Ectodermal cell (in vitro differentiated cells): ENCODE results near the gene ISCA2.
"Not testable (repeated sequence)": the region's sequence is repeated elsewhere in the genome, so short reads cannot be mapped to it uniquely, and the experiment has no call there.

Experiments used
- H3K27ac ChIP-seq: 2 replicates; pipeline ENCODE4 v1.7.0; 2013; ENCODE audit warnings: mild to moderate bottlenecking, low read depth, low read length; ENCODE audit not compliant: insufficient read depth, poor library complexity, severe bottlenecking
- H3K27me3 ChIP-seq: 2 replicates; pipeline ENCODE4 v1.7.0; 2013; ENCODE audit warnings: mild to moderate bottlenecking, low read length; ENCODE audit not compliant: insufficient read depth, control insufficient read depth, poor library complexity, severe bottlenecking
- H3K36me3 ChIP-seq: one replicate; pipeline ENCODE4 v1.7.0; 2013; ENCODE audit warnings: low read length; ENCODE audit not compliant: control insufficient read depth, insufficient read depth
- H3K4me1 ChIP-seq: one replicate; pipeline ENCODE4 v1.7.0; 2013; ENCODE audit warnings: low read length; ENCODE audit not compliant: control insufficient read depth, insufficient read depth
- H3K4me3 ChIP-seq: 2 replicates; pipeline ENCODE4 v1.7.0; 2013; ENCODE audit warnings: low read depth, low read length, control low read depth; ENCODE audit not compliant: insufficient read depth
- H3K9me3 ChIP-seq: 2 replicates; pipeline ENCODE4 v1.7.0; 2013; ENCODE audit warnings: mild to moderate bottlenecking, low read length, moderate library complexity; ENCODE audit not compliant: control insufficient read depth
- WGBS, 2 experiments: methylation state at CpG; one replicate each; pipeline ENCODE4 v1.1.7; 2013; ENCODE audit warnings: missing lambda C conversion rate in 2 of 2; 5-methylcytosine and 5-hydroxymethylcytosine counted together

Gene ISCA2

DNA sequence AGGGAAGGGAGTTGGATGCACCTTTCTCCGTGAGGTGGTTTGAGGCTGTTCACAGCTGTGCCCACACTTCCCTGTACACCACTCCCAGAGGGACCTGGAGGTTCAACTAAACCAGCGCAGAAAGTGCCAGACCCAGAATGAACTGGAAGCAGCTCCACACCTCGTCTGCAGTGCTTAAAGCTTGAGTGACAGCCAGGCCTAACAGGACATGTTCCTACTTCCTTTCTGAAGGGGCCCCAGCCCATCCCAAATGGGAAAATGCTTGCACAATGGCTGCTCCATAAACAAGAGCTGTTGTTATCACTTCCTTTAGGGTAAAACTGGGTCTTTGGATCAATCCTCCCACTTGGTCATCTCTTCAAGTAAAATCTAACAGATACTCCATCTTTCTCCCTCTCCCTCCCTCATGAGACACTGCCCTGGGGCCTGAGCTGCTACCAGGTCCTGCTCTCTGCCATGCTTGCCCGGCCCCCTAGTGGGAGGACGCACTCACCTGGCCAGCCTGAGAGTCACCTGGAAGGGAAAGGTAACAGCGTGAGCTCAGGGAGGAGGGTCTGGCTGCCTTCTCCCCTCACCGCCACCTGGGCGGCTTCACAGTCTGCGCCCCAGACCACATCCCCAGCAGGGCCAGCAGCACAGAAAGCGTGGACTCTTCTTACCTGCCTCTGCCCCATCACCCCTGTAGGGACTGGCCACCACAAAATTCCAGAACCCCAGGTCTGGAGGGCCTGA is 33.5 kb downstream of the ISCA2 start:
- Histone ChIP-seq H3K27ac (no peak overlapping the region), H3K4me1 (peaks cover 22% of the 10 kb centered on the region), H3K9me3 (no peaks in the 10 kb centered on the region), H3K27me3 (no peaks in the 10 kb centered on the region), H3K36me3 (no peaks in the 10 kb centered on the region), H3K4me3 (no peak overlapping the region)
- 86% methylated on average over 10 of the region's 10 CpGs for WGBS, 2 experiments

DNA sequence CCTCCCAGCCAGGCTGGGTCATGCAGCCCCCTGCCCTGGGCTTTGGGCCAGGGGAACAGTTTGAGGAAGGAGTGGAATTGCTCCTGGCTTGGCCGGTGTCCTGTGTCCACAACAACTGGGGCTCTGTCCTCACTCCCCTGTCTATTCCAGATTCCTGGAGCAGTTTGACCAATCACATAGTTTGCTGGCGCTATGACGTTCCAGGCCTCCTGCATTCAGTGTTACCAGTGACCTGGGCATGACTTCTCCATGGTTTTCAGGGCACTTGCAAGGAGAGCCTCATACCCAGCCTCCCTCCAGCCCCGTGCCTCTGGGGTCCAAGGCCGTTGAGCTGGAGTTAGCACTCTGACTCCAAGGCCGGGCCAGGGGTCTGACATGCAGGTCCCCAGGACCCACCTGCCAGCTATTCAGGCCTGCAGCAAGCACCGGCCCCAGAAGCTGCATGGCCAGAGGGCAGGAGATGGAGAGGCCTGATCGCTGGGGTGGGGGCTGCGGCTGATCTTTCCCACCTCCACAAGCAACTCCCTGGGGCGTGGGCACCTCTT is 34.2 kb downstream of the ISCA2 start:
- no peak overlapping the region for H3K4me3 ChIP-seq

DNA sequence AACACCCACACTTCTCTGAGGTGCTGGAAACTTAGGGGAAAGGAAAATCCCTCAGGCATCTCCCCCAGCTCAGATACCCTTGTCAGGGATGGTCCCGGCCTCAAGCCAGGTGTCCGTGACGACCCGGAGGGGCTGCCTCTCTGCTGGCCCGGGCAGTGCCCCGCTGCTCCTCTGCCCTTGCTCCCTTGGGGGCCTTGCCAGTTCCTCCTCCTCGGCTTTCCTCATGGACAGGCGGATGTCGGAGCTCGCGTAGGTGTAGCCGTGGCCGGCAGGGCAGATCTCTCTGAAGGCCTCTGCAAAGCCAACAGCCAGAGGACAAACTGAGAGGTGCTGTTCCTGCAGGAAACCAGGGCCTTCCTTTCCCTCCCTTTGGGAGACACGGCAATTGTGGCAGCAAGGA is 34.8 kb downstream of the ISCA2 start:
- Histone ChIP-seq H3K9me3 (no peaks in the 10 kb centered on the region), H3K27me3 (no peaks in the 10 kb centered on the region), H3K27ac (no peak overlapping the region), H3K4me1 (peaks cover 21% of the 10 kb centered on the region), H3K4me3 (no peak overlapping the region), H3K36me3 (no peaks in the 10 kb centered on the region)
- WGBS, 2 experiments: 95 to 96% methylated on average over 14 of the region's 14 CpGs

More for the DNA sequence above, 34.2 kb downstream of the ISCA2 start:
- Histone ChIP-seq H3K36me3 (no peaks in the 10 kb centered on the region), H3K4me1 (peaks cover 22% of the 10 kb centered on the region), H3K27ac (no peak overlapping the region), H3K27me3 (no peaks in the 10 kb centered on the region), H3K9me3 (no peaks in the 10 kb centered on the region)
- 92 to 93% methylated on average over 10 of the region's 10 CpGs for WGBS, 2 experiments

DNA sequence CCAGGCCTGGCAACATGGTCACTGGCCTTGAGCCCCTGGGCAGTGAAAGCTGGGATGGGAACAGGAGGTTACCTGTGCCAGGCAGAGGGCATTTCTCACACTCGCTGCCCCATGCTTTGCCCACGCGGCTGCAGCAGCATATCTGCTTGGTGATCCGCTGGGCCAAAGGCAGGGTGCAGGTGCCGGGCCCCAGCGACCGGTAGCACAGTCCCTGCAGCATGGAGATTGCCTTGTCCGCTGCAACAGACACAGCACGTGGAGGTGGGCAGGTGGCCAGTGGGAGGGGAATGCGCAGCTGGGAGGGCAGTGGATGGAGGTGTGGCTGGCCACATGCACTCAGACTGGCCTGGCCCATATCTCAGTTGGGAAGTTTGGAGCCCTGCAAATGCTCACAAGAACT is 35.3 kb downstream of the ISCA2 start:
- H3K4me3 ChIP-seq: no peak overlapping the region
- no peak overlapping the region for H3K27ac ChIP-seq
- 94 to 95% methylated on average over 10 of the region's 10 CpGs for WGBS, 2 experiments
- H3K27me3 ChIP-seq: no peaks in the 10 kb centered on the region
- no peaks in the 10 kb centered on the region for H3K9me3 ChIP-seq
- no peaks in the 10 kb centered on the region for H3K36me3 ChIP-seq
- H3K4me1 ChIP-seq: peaks cover 16% of the 10 kb centered on the region

DNA sequence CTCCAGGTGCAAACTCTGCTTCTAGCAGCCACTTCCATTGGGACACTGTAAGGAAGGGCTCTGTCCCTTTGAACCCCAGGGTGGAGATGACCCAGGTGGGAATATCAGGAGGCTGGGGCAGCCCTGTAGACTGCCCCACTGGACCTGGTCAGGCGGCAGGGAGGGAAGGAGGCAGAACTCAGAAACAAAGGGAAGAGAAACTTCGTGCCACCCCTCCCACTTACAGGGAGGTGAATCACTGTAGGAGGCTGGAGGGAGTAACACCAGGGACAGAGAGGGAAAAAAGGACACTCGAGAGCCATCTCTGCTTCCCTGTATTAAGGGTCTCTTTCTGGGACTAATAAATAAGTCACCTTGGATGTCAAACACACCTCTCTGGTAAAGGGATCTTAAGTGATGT is 37.4 kb downstream of the ISCA2 start:
- Histone ChIP-seq H3K27ac (no peak overlapping the region), H3K27me3 (no peaks in the 10 kb centered on the region), H3K4me1 (no peaks in the 10 kb centered on the region), H3K4me3 (no peak overlapping the region), H3K36me3 (no peaks in the 10 kb centered on the region), H3K9me3 (no peaks in the 10 kb centered on the region)
- WGBS, 2 experiments: 73 to 82% methylated on average over 3 of the region's 3 CpGs

DNA sequence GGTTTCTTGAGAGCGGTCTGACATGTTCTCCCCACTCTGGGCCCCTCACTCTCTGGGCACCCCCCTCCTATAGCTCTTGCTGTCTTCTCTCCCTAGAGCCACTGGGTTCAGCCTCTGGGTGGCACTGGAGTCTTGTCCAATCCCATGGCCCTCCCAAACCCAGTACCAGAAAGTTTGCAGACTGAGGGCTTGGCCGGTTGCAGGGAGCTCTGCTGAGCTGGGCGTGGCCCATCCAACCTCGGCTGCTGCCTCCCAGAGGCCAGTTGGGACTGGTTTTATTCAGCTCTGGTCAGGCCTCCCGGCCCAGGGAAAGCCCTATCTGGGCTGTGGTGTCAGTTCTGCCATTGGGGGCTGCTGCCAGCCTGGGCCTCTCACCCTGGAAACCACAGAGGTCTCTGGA is 37.9 kb downstream of the ISCA2 start:
- Histone ChIP-seq H3K27me3 (no peaks in the 10 kb centered on the region), H3K4me3 (no peak overlapping the region), H3K4me1 (no peaks in the 10 kb centered on the region), H3K27ac (no peak overlapping the region), H3K36me3 (no peaks in the 10 kb centered on the region), H3K9me3 (no peaks in the 10 kb centered on the region)
- WGBS, 2 experiments: 35 to 45% methylated on average over 5 of the region's 5 CpGs

GRCh38 chr14:74532246-74532645 is 38.7 kb downstream of the ISCA2 start:
- WGBS, 2 experiments: 94 to 95% methylated on average over 10 of the region's 10 CpGs
- Histone ChIP-seq H3K36me3 (no peaks in the 10 kb centered on the region), H3K27me3 (no peaks in the 10 kb centered on the region), H3K4me3 (no peak overlapping the region), H3K9me3 (no peaks in the 10 kb centered on the region), H3K27ac (no peak overlapping the region), H3K4me1 (no peaks in the 10 kb centered on the region)

- Histone ChIP-seq H3K36me3 (no peaks in the 10 kb centered on the region), H3K4me1 (no peaks in the 10 kb centered on the region), H3K27ac (no peak overlapping the region), H3K9me3 (no peaks in the 10 kb centered on the region), H3K4me3 (no peak overlapping the region), H3K27me3 (no peaks in the 10 kb centered on the region)
- WGBS, 2 experiments: 95 to 96% methylated on average over 7 of the region's 7 CpGs
Observed at GRCh38 chr14:74533576-74533975, 40.0 kb downstream of the ISCA2 start.

GRCh38 chr14:74535756-74536325 is 42.3 kb downstream of the ISCA2 start:
- Histone ChIP-seq H3K4me1 (no peaks in the 10 kb centered on the region), H3K9me3 (no peaks in the 10 kb centered on the region), H3K27me3 (no peaks in the 10 kb centered on the region), H3K4me3 (no peak overlapping the region), H3K36me3 (no peaks in the 10 kb centered on the region), H3K27ac (no peak overlapping the region)
- WGBS, 2 experiments: 81 to 86% methylated on average over 9 to 10 of the region's 10 CpGs

GRCh38 chr14:74536336-74536735 is 42.8 kb downstream of the ISCA2 start:
- H3K4me3 ChIP-seq, H3K27ac ChIP-seq, H3K9me3 ChIP-seq, H3K4me1 ChIP-seq, H3K36me3 ChIP-seq, H3K27me3 ChIP-seq: not testable (repeated sequence)
- WGBS, 2 experiments: 89 to 93% methylated on average over 3 of the region's 3 CpGs
